NCI-H1436 (cell line): ENCODE measurements around the gene NCAPD2.

Experiments
- DNase-seq: peaks from one replicate; lab custom pipeline; 2025; lab: John Stamatoyannopoulos, UW

NCAPD2 gene

DNA sequence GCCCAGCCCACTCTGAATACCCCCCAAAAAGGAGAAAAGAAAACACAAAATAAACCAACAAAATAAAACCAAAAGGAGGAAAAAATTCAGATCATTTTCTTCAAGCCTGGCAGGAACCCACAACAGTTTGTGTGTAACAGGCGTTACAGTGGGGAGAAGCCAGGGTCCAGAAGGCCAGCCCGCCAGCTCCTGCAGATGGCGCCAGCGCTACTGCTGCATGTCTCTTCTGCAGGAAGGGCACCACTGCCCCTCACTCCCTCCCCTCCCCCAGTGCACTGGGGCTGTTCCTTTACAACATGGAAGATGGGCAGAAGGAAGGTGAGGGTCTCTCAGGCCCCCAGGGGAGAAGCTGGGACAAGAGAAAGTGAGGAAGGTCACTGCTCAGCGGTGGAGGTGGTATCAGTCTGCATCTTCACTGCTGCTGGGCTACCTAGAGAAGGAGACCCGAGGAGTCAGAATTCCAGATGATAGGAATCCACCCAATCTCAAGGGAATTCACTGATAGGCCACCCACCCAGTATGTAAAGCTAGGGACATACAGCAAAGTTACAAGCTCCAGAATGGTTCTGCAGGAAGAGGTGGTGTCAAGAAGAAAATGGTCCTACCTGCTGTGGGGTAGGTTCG lies 76.5 kb downstream of the NCAPD2 start:
- peak; percentile 23 for DNase-seq

DNA sequence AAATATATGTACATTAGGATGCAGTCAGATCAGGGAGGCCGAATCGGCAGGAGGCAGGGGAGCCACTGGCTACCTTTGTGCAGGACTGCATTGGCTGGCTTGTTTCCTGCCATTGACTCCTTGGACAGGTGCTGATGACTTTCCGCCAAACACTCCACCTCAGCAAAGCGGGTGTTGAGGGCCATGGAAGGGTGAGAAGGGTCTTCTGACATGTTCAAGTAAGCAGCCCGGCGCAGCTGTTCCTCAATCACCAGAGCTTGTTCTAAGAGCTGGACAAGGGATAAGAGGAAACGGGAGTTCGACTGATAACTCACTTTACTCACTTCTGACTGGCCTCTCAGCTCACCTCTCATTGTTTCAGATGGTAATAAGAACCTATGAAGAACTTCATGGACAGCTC lies 79.1 kb downstream of the NCAPD2 start:
- no peak for DNase-seq

GRCh38 chr12:6574576-6575295 lies 80.8 kb downstream of the NCAPD2 start:
- DNase-seq: no peak

DNA sequence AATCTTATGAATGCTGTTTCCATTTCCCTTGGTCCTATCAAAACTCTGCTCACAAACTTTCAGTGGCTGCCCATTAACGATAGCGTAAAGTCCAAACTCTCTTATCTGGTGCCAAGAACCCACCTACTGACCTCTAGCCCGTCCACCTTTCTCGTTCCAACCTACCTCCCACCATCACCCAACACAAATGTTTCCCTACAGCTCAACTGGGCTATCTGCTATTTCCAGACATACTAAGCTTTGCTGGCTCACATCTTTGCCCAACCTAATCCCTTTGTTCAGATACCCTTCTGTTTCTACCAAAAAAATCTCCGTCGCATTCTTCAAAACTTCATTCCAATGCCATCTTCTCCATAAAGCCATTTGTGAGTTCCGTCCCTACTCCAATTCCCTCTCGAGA lies 81.7 kb downstream of the NCAPD2 start:
- DNase-seq: no peak
